Measurements from ENCODE around the gene PLCXD3.

PLCXD3 gene

DNA sequence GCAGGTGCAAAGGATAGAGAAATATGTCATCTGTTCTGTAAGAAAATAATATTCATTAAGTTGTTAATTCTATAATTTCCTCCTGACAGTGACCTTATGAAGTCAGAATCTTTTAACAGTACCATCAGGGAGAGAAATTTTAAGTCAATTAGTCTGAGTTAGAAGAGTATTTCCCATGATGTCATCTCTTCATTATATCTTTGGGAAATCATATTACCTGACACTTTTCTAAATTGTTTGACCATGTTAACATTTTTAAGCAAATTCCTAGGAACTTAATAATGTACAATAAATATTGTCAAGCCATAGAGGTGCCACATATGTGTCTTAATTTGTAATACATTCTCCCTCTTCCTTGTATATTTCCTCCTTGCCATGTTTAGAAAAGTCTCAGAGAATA lies 172.7 kb downstream of the PLCXD3 start:
- CTCF ChIA-PET = no interaction called here

DNA sequence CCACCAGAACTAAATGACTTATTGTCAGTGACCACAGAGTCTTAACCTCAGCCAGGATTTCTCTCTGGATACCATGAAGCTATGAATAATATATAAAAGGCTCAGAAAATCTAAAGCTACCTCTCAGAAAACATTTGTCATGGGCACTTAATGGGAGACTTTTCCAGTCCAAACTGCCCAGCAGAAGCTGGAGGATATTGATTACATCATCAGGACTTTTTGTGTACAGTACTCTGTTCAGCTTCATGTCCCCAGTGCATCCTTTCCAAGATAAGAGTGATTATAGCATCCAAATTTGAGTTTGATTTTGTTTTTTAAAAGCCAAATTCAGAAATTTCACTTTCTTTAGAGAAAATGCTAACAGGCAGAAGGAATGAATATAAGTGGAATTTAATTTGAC lies 173.2 kb downstream of the PLCXD3 start:
- no peak for DNase-seq (ENCODE audit: extremely low spot score)
- CTCF ChIA-PET = no interaction called here
- TF ChIP-seq, protein P1, sequence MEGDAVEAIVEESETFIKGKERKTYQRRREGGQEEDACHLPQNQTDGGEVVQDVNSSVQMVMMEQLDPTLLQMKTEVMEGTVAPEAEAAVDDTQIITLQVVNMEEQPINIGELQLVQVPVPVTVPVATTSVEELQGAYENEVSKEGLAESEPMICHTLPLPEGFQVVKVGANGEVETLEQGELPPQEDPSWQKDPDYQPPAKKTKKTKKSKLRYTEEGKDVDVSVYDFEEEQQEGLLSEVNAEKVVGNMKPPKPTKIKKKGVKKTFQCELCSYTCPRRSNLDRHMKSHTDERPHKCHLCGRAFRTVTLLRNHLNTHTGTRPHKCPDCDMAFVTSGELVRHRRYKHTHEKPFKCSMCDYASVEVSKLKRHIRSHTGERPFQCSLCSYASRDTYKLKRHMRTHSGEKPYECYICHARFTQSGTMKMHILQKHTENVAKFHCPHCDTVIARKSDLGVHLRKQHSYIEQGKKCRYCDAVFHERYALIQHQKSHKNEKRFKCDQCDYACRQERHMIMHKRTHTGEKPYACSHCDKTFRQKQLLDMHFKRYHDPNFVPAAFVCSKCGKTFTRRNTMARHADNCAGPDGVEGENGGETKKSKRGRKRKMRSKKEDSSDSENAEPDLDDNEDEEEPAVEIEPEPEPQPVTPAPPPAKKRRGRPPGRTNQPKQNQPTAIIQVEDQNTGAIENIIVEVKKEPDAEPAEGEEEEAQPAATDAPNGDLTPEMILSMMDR (IDR thresholded peaks at IDR 0.05; ENCODE audit: control extremely low read depth, extremely low read depth, low read depth, missing control alignments) = no peak
- POLR2A ChIA-PET = no interaction called here

More for the DNA sequence above, 172.7 kb downstream of the PLCXD3 start:
- TF ChIP-seq, protein P1 (IDR thresholded peaks at IDR 0.05; ENCODE audit: control extremely low read depth, extremely low read depth, low read depth, missing control alignments) = no peak
- no peak for DNase-seq (ENCODE audit: extremely low spot score)
- POLR2A ChIA-PET = no interaction called here

DNA sequence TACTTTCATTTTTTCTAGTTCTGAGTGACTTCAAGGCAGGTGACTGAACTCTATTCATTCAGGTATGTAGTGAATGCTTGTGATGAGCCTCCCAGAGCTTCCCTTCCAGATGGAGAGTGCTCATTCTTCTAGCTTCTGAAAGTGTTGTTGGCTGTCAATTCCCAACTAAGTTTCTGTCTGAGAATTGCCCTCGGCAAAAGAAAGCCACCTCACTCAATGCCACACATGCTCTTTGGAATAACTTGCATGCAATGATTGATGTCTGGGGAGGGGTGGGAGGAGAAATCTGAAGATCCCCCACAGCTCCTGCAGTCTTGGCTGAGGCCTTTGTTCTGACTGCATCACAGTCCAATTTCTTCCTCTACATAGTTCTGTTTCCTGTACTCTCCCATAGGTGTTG lies 173.9 kb downstream of the PLCXD3 start:
- ChIA-PET POLR2A (no interaction called here), CTCF (interaction anchor here (1.3 kb wide), 1 partner anchor 21 kb away, joined by 3 read pairs; no protein-coding TSS in a partner anchor)
- no peak for DNase-seq (ENCODE audit: extremely low spot score)
- TF ChIP-seq, protein P1 (IDR thresholded peaks at IDR 0.05; ENCODE audit: control extremely low read depth, extremely low read depth, low read depth, missing control alignments) = no peak

DNA sequence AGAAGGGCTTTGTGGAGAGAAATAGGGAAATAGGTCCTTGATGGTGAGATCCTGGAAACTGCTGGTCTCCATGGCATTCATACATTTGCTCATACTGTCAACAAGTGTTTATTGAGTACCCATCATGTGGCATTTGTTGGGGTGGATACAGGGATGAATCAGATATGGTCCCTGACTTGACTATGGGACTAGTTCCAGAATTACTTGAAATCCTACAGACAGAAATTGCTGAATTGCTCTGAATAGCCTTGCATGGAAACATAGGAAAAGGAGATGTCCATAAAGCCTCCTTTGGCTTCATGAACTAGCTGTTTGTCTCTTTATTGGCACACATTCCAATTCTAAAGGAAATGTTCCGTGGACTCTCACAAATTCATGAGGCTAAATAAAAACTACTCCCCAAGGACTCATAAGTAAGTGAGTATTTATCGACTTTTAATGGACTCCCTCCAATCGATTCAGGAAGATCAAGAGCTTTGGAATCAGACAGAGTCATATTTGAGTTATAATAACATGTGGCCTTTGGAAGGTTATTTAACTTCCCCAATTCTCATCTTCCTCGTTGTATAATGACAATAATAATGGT lies 174.7 kb downstream of the PLCXD3 start:
- TF ChIP-seq, protein P1 (IDR thresholded peaks at IDR 0.05; ENCODE audit: control extremely low read depth, extremely low read depth, low read depth, missing control alignments) = no peak
- ChIA-PET CTCF (interaction anchor here (1.3 kb wide), 1 partner anchor 22 kb away, joined by 3 read pairs; no protein-coding TSS in a partner anchor), POLR2A (no interaction called here)
- DNase-seq (ENCODE audit: extremely low spot score) = no peak

DNA sequence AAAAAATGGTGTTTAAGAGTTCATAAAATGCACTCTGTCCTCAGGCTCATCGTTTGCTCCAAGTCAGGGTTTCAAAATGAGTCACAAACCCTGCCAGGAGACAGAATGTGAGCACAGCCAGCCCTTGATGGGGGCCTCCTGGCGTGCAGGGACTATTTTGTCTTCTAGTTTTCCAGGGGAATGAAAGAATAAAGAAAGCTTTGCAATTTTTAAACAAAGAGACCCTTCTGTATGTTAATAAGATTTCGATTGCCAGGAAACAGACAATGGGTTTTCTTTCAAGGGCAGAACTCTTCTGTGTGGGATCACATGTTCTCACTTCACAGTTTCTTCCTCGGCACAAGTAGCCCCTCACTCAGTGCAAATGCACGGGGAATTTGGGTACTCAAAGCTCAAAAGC lies 175.6 kb downstream of the PLCXD3 start:
- ChIA-PET CTCF (no interaction called here), POLR2A (no interaction called here)
- TF ChIP-seq, protein P1 (IDR thresholded peaks at IDR 0.05; ENCODE audit: control extremely low read depth, extremely low read depth, low read depth, missing control alignments) = no peak
- DNase-seq (ENCODE audit: extremely low spot score) = no peak

DNA sequence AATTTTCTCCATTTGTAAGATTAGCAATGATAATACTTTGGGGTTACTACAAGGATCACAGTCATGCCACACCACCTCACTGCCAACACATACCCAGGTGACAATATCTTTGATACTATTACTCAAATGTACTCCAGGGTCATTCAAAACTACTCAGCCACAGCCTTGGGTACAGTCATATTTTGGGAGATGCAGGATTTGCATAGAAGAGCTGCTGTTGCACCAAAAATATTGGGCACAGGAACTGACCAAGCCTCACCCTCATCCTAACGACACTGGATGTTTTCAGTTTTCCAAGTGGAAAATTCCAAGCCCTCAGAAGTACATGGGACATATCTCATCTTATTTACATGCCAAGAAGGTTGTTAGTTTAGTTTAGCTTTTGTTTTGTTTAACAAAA lies 176.2 kb downstream of the PLCXD3 start:
- TF ChIP-seq, protein P1 (IDR thresholded peaks at IDR 0.05; ENCODE audit: control extremely low read depth, extremely low read depth, low read depth, missing control alignments) = no peak
- ChIA-PET CTCF (no interaction called here), POLR2A (no interaction called here)
- DNase-seq (ENCODE audit: extremely low spot score) = no peak

Data from GM10248 (cell line).